GM15510 (cell line): ENCODE measurements around the gene RADIL.

ENCODE experiments used
- POLR2A ChIP-seq: IDR thresholded peaks from 3 replicates; pipeline ENCODE4 v1.6.1; 2011; ENCODE audit warnings: borderline replicate concordance; ENCODE audit not compliant: insufficient read length; ENCODE audit errors: extremely low read depth

Gene RADIL

GRCh38 chr7:4771737-4772136 lies 111.8 kb downstream of the RADIL start:
- no peak for TF ChIP-seq POLR2A

GRCh38 chr7:4770886-4771285 lies 112.6 kb downstream of the RADIL start:
- no peak for TF ChIP-seq POLR2A

- TF ChIP-seq POLR2A, result no peak
Observed at GRCh38 chr7:4769761-4770160, 113.8 kb downstream of the RADIL start.

- TF ChIP-seq POLR2A, result no peak
Observed at GRCh38 chr7:4768597-4769569, 114.6 kb downstream of the RADIL start.

GRCh38 chr7:4766666-4767519 lies 116.6 kb downstream of the RADIL start:
- TF ChIP-seq POLR2A, result no peak

- TF ChIP-seq POLR2A, result no peak
Observed at GRCh38 chr7:4765776-4766490, 117.6 kb downstream of the RADIL start.

- TF ChIP-seq POLR2A, result no peak
Observed at GRCh38 chr7:4764402-4765007, 119.0 kb downstream of the RADIL start.

- TF ChIP-seq POLR2A, result no peak
Observed at GRCh38 chr7:4763794-4764185, 119.7 kb downstream of the RADIL start.

- no peak for TF ChIP-seq POLR2A
Observed at GRCh38 chr7:4763091-4763793, 120.3 kb downstream of the RADIL start.

- no peak for TF ChIP-seq POLR2A
Observed at GRCh38 chr7:4762121-4763055, 121.1 kb downstream of the RADIL start.

GRCh38 chr7:4760952-4761351 lies 122.6 kb downstream of the RADIL start:
- no peak for TF ChIP-seq POLR2A

- TF ChIP-seq POLR2A, result no peak
Observed at GRCh38 chr7:4759211-4759610, 124.3 kb downstream of the RADIL start.

- TF ChIP-seq POLR2A, result no peak
Observed at GRCh38 chr7:4758791-4759190, 124.7 kb downstream of the RADIL start.

GRCh38 chr7:4758111-4758510 lies 125.4 kb downstream of the RADIL start:
- TF ChIP-seq POLR2A, result no peak

GRCh38 chr7:4755045-4755444 lies 128.5 kb downstream of the RADIL start:
- no peak for TF ChIP-seq POLR2A
